Activated T-cell treated with anti-CD3 and anti-CD28 coated beads for 48 hours (primary cell): Measurements from ENCODE around the gene FAR2.
"Not testable (repeated sequence)": the region's sequence is repeated elsewhere in the genome, so short reads cannot be mapped to it uniquely, and the experiment has no call there.

Experiments
- DNase-seq: peaks from one replicate; pipeline ENCODE4 v3.0.0-alpha.2; 2020; ENCODE audit warnings: low read depth

FAR2 gene

GRCh38 chr12:29281371-29282005 lies 132.4 kb downstream of the FAR2 start:
- no peak for DNase-seq

- no peak for DNase-seq
These were observed 133.1 kb downstream of the FAR2 start for GRCh38 chr12:29282031-29282816.

GRCh38 chr12:29283969-29284700 lies 135.1 kb downstream of the FAR2 start:
- no peak for DNase-seq

- no peak for DNase-seq
These were observed 137.2 kb downstream of the FAR2 start for GRCh38 chr12:29286081-29286790.

GRCh38 chr12:29287622-29288021 lies 138.5 kb downstream of the FAR2 start:
- DNase-seq: no peak

- DNase-seq: no peak
These were observed 139.0 kb downstream of the FAR2 start for GRCh38 chr12:29288031-29288430.

- DNase-seq: not testable (repeated sequence)
These were observed 141.4 kb downstream of the FAR2 start for GRCh38 chr12:29290475-29290874.

- DNase-seq: no peak
These were observed 142.1 kb downstream of the FAR2 start for GRCh38 chr12:29291226-29291625.

GRCh38 chr12:29299633-29300032 lies 150.6 kb downstream of the FAR2 start:
- DNase-seq: no peak

GRCh38 chr12:29301114-29301513 lies 152.0 kb downstream of the FAR2 start:
- no peak for DNase-seq

- no peak for DNase-seq
These were observed 155.3 kb downstream of the FAR2 start for GRCh38 chr12:29304388-29304787.

- no peak for DNase-seq
These were observed 157.2 kb downstream of the FAR2 start for GRCh38 chr12:29306266-29306665.

GRCh38 chr12:29306682-29307081 lies 157.6 kb downstream of the FAR2 start:
- DNase-seq: no peak

GRCh38 chr12:29309320-29309902 lies 160.3 kb downstream of the FAR2 start:
- DNase-seq: no peak

GRCh38 chr12:29310899-29311298 lies 161.8 kb downstream of the FAR2 start:
- DNase-seq: no peak

- DNase-seq: no peak
These were observed 165.3 kb downstream of the FAR2 start for GRCh38 chr12:29314416-29314815.

- DNase-seq: no peak
These were observed 167.7 kb downstream of the FAR2 start for GRCh38 chr12:29316752-29317151.

GRCh38 chr12:29317556-29318363 lies 168.7 kb downstream of the FAR2 start:
- DNase-seq: peak; percentile 4

- DNase-seq: no peak
These were observed 171.4 kb downstream of the FAR2 start for GRCh38 chr12:29320295-29321085.

- no peak for DNase-seq
These were observed 173.1 kb downstream of the FAR2 start for GRCh38 chr12:29322157-29322556.
